NB4 (cell line): ENCODE results near the gene RPS16.
"Not testable (repeated sequence)": the region's sequence is repeated elsewhere in the genome, so short reads cannot be mapped to it uniquely, and the experiment has no call there.

ENCODE experiments used
- DNase-seq: peaks from one replicate; pipeline ENCODE4 v3.0.0; 2010; ENCODE audit warnings: low read depth
- H3K4me3 ChIP-seq: one replicate; pipeline ENCODE4 v1.5.1; 2011; ENCODE audit warnings: mild to moderate bottlenecking, low read depth, low read length, moderate library complexity
- MYC ChIP-seq: IDR thresholded peaks from 2 replicates; pipeline ENCODE4 v1.6.1; 2011; ENCODE audit warnings: low read depth, low read length
- POLR2A ChIP-seq: IDR thresholded peaks from 2 replicates; pipeline ENCODE4 v1.6.1; 2011; ENCODE audit warnings: mild to moderate bottlenecking; ENCODE audit not compliant: insufficient read length; ENCODE audit errors: extremely low read depth
- TF ChIP-seq, protein P1 (sequence below): IDR thresholded peaks from 2 replicates; pipeline ENCODE4 v1.6.1; 2011; ENCODE audit warnings: low read depth, low read length
- TF ChIP-seq, protein P2 (sequence below): IDR thresholded peaks from one replicate; pipeline ENCODE4 v1.5.1; 2012; ENCODE audit warnings: low read depth, low read length

Gene RPS16

DNA sequence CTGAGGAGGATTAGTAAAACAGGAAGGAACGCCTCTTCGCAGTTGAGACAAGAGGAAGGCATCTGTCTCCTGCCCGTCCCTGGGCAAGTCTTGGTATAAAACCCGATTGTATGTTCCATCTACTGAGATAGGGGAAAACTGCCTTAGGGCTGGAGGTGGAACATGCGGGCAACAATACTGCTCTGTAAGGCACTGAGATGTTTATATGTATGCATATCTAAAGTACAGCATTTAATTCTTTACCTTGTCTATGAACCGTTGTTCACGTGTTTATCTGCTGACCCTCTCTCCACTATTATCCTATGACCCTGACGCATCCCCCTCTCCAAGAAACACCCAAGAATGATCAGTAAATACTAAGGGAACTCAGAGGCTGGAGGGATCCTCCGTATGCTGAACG lies 44.2 kb upstream of the RPS16 start:
- TF ChIP-seq, protein P1, sequence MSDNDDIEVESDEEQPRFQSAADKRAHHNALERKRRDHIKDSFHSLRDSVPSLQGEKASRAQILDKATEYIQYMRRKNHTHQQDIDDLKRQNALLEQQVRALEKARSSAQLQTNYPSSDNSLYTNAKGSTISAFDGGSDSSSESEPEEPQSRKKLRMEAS = no peak
- TF ChIP-seq, protein P2, sequence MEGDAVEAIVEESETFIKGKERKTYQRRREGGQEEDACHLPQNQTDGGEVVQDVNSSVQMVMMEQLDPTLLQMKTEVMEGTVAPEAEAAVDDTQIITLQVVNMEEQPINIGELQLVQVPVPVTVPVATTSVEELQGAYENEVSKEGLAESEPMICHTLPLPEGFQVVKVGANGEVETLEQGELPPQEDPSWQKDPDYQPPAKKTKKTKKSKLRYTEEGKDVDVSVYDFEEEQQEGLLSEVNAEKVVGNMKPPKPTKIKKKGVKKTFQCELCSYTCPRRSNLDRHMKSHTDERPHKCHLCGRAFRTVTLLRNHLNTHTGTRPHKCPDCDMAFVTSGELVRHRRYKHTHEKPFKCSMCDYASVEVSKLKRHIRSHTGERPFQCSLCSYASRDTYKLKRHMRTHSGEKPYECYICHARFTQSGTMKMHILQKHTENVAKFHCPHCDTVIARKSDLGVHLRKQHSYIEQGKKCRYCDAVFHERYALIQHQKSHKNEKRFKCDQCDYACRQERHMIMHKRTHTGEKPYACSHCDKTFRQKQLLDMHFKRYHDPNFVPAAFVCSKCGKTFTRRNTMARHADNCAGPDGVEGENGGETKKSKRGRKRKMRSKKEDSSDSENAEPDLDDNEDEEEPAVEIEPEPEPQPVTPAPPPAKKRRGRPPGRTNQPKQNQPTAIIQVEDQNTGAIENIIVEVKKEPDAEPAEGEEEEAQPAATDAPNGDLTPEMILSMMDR = no peak
- TF ChIP-seq POLR2A (no peak), MYC (no peak)
- DNase-seq = no peak
- H3K4me3 ChIP-seq = no peak overlapping the region

DNA sequence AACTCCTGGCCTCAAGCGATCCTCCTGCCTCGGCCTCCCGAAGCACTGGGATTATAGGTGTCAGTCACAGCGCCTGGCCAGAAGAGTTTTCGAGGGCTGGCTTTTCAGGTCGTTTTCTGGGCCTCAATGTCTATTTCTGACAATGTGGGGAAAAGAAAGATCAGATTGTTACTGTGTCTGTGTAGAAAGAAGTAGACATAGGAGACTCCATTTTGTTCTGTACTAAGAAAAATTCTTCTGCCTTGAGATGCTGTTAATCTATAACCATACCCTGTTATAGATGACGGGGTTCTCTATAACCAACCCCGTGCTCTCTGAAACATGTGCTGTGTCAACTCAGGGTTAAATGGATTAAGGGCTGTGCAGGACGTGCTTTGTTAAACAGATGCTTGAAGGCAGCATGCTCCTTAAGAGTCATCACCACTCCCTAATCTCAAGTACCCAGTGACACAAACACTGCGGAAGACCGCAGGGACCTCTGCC lies 43.6 kb upstream of the RPS16 start:
- H3K4me3 ChIP-seq, DNase-seq: not testable (repeated sequence)

DNA sequence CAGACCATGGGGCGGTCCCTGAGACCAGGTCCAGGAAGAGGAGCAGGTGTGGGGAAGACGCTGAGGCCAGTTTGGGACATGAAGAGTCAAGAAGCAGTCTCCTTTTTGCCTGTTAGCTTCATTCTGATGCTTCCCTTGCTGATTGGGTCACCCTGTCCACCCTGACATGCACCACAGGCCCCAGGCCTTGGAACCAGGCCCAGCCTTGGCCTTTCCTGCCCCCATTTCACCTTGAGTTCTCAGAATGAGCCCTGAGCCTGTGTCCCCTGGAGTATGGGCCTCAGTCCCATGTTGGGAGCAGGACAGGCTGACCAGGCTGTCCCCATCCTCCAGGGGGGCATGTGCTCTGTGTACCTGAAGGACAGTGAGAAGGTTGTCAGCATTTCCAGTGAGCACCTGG lies 40.0 kb upstream of the RPS16 start:
- DNase-seq = no peak
- TF ChIP-seq, protein P1 = no peak
- TF ChIP-seq, protein P2 = no peak
- TF ChIP-seq POLR2A (no peak), MYC (no peak)
- no peak overlapping the region for H3K4me3 ChIP-seq

DNA sequence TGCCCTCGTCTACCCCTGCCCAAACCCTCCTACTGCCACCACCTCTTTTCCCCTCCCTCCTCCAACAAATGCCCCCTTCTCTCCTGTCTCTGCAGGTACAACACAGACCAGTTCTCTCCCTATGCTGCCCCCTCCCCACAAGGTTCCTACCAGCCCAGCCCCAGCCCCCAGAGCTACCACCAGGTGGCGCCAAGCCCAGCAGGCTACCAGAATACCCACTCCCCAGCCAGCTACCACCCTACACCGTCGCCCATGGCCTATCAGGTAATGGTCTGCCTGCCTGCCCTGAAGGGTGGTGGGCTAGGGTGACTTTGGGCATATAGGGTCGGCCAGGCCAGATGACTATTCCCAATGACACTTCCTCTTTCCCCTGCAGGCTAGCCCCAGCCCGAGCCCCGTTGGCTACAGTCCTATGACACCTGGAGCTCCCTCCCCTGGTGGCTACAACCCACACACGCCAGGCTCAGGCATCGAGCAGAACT lies 38.4 kb upstream of the RPS16 start:
- TF ChIP-seq, protein P2 = peak; percentile 67
- TF ChIP-seq POLR2A = no peak
- no peak overlapping the region for H3K4me3 ChIP-seq
- DNase-seq = peak; percentile 50

DNA sequence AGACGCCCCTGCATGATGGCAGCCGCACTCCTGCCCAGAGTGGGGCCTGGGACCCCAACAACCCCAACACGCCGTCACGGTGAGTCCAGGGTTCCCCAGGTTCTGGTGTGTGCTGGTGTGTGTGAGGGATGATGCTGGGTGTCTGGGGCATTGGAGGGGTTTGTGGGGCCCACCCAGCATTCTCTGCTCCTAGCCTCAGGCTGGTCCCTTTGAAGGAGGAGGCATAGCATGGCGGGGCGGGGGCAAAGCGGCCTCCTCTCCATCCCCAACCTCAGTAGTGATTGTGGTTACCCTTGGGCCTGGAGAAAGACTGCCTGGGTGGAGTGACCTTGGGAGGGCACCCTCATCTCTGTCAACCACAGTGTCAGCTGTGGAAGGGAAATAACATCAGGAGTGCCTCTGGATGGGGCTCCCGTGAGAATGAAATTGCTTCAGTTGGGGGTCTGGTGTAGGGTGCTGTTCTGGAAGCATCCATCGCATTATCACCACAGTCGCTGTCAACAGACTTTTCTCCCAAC lies 37.8 kb upstream of the RPS16 start:
- no peak overlapping the region for H3K4me3 ChIP-seq
- TF ChIP-seq POLR2A (no peak), MYC (no peak)
- TF ChIP-seq, protein P1 = no peak
- TF ChIP-seq, protein P2 = no peak
- DNase-seq = no peak

DNA sequence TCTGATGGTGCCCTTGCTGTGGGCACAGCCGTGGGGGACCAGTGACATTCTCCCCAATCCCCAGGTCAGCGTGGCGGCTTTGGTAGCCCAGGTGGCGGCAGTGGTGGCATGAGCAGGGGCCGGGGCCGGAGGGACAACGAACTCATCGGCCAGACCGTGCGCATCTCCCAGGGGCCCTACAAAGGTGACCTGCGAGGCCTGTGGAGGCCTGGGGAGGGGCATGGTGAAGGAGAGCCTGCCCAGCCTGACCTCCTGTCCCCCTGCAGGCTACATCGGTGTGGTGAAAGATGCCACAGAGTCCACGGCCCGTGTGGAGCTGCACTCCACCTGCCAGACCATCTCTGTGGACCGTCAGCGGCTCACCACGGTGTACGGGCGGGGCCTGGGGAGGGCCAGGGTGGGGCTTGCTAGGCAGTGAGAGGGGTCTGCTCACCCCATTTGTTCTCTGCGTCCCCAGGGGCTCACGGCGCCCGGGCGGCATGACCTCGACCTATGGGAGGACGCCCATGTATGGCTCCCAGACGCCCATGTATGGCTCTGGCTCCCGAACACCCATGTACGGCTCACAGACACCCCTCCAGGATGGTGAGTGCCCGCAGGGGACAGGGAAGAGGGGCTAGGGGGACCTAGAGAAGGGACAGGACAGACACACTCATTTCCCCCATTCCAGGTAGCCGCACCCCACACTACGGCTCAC lies 37.1 kb upstream of the RPS16 start:
- no peak for DNase-seq
- TF ChIP-seq, protein P1 = no peak
- TF ChIP-seq MYC (no peak), POLR2A (no peak)
- TF ChIP-seq, protein P2 = no peak
- H3K4me3 ChIP-seq = no peak overlapping the region
